C4-2B (cell line): ENCODE measurements around the gene ROBO3.

Experiments
- ZFX ChIP-seq: fragments of 450-650 bp; IDR thresholded peaks from 2 replicates; pipeline ENCODE4 v1.6.1; 2017
- TF ChIP-seq, protein P1 (sequence below): fragments of 450-650 bp; conservative IDR thresholded peaks from 2 replicates; pipeline ENCODE4 v1.5.1; 2017; ENCODE audit warnings: mild to moderate bottlenecking

DNA sequence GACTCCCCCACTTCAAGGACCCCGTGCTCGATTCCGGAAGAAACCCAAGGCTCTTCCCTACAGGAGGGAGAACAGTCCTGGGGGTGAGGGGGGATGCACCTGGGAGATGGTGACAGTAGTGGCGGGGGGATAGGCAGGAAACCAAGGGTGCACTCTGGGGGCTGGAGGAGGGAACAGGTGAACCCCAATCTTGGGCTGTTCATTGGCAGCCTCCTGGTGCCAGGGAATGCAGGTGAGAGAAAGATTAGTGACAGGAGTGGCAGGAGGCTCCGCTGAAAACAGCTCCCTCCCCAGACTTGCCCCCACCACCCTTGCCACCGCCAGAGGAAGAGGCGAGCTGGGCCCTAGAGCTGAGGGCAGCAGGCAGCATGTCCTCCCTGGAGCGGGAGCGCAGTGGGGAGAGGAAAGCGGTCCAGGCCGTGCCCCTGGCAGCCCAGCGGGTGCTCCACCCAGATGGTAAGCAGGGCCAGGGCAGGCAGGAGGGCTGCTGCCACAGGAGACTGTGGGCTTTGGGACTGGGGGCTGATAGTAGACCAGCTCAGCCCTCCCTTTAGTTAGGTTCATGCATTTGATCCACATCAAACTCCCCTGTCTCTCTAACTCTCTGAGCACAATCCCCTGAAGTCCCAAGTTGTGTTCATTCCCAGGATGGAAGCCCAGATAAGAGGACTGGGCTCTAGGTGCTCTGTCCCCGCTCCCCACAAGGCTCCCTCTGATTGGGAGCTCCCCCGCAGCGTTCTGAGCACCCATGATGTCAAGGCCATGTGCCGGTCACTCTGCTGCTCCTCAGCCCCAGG, 14.5 kb downstream of the ROBO3 start:
- TF ChIP-seq, protein P1, sequence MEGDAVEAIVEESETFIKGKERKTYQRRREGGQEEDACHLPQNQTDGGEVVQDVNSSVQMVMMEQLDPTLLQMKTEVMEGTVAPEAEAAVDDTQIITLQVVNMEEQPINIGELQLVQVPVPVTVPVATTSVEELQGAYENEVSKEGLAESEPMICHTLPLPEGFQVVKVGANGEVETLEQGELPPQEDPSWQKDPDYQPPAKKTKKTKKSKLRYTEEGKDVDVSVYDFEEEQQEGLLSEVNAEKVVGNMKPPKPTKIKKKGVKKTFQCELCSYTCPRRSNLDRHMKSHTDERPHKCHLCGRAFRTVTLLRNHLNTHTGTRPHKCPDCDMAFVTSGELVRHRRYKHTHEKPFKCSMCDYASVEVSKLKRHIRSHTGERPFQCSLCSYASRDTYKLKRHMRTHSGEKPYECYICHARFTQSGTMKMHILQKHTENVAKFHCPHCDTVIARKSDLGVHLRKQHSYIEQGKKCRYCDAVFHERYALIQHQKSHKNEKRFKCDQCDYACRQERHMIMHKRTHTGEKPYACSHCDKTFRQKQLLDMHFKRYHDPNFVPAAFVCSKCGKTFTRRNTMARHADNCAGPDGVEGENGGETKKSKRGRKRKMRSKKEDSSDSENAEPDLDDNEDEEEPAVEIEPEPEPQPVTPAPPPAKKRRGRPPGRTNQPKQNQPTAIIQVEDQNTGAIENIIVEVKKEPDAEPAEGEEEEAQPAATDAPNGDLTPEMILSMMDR, result no peak
- no peak for TF ChIP-seq ZFX
